HEK293 (cell line): Measurements from ENCODE around the gene PIM2.

Experiments used
- GLI4 ChIP-seq: fragments of 450-650 bp; formaldehyde crosslinking; IDR thresholded peaks from 2 replicates; pipeline ENCODE4 v1.5.1; 2016; ENCODE audit warnings: missing biosample characterization, missing genetic modification characterization
- ZFP41 ChIP-seq: fragments of 450-650 bp; formaldehyde crosslinking; IDR thresholded peaks from 2 replicates; pipeline ENCODE4 v1.5.1; 2016; ENCODE audit warnings: missing biosample characterization, missing genetic modification characterization, borderline replicate concordance
- ZNF132 ChIP-seq: fragments of 450-650 bp; formaldehyde crosslinking; IDR thresholded peaks from 2 replicates; pipeline ENCODE4 v1.5.1; 2017; ENCODE audit warnings: missing biosample characterization, missing genetic modification characterization, borderline replicate concordance
- ZNF16 ChIP-seq: fragments of 450-650 bp; formaldehyde crosslinking; IDR thresholded peaks from 2 replicates; pipeline ENCODE4 v1.5.1; 2016; ENCODE audit warnings: low read depth, missing biosample characterization, missing genetic modification characterization
- ZNF19 ChIP-seq: fragments of 450-650 bp; formaldehyde crosslinking; IDR thresholded peaks from 2 replicates; pipeline ENCODE4; 2016; ENCODE audit warnings: missing biosample characterization, missing genetic modification characterization, low read depth
- ZNF23 ChIP-seq: fragments of 450-650 bp; formaldehyde crosslinking; IDR thresholded peaks from 2 replicates; pipeline ENCODE4 v1.5.1; 2016; ENCODE audit warnings: missing biosample characterization, missing genetic modification characterization, borderline replicate concordance
- ZNF292 ChIP-seq: fragments of 450-650 bp; formaldehyde crosslinking; IDR thresholded peaks from 2 replicates; pipeline ENCODE4 v1.5.1; 2016; ENCODE audit warnings: low read depth, missing biosample characterization, missing genetic modification characterization, borderline replicate concordance
- ZNF514 ChIP-seq: fragments of 450-650 bp; formaldehyde crosslinking; IDR thresholded peaks from 2 replicates; pipeline ENCODE4 v1.5.1; 2016; ENCODE audit warnings: missing biosample characterization, missing genetic modification characterization
- ZNF529 ChIP-seq: fragments of 450-650 bp; formaldehyde crosslinking; IDR thresholded peaks from 2 replicates; pipeline ENCODE4 v1.5.1; 2017; ENCODE audit warnings: missing genetic modification characterization, missing biosample characterization; ENCODE audit not compliant: insufficient replicate concordance
- ZNF555 ChIP-seq: fragments of 450-650 bp; formaldehyde crosslinking; conservative IDR thresholded peaks from 2 replicates; pipeline ENCODE4 v1.5.1; 2017; ENCODE audit warnings: missing biosample characterization, mild to moderate bottlenecking, missing genetic modification characterization, inconsistent platforms
- ZNF623 ChIP-seq: fragments of 450-650 bp; formaldehyde crosslinking; IDR thresholded peaks from 2 replicates; pipeline ENCODE4 v1.5.1; 2016; ENCODE audit warnings: missing biosample characterization, missing genetic modification characterization
- ZNF664 ChIP-seq: fragments of 450-650 bp; formaldehyde crosslinking; IDR thresholded peaks from 2 replicates; pipeline ENCODE4 v1.5.1; 2016; ENCODE audit warnings: missing biosample characterization, missing genetic modification characterization
- TF ChIP-seq, protein P1 (sequence below): fragments of 450-650 bp; formaldehyde crosslinking; IDR thresholded peaks from 2 replicates; pipeline ENCODE4 v1.5.1; 2017; ENCODE audit warnings: missing biosample characterization, missing genetic modification characterization
- TF ChIP-seq, protein P2 (sequence below): fragments of 450-650 bp; formaldehyde crosslinking; IDR thresholded peaks from 2 replicates; pipeline ENCODE4 v1.5.1; 2016; ENCODE audit warnings: missing biosample characterization, missing genetic modification characterization, borderline replicate concordance
- TF ChIP-seq, protein P3 (sequence below): fragments of 450-650 bp; formaldehyde crosslinking; IDR thresholded peaks from 2 replicates; pipeline ENCODE4 v1.5.1; 2016; ENCODE audit warnings: missing biosample characterization, missing genetic modification characterization
- TF ChIP-seq, protein P4 (sequence below): fragments of 450-650 bp; formaldehyde crosslinking; IDR thresholded peaks from 2 replicates; pipeline ENCODE4 v1.5.1; 2017; ENCODE audit warnings: missing biosample characterization, missing genetic modification characterization
- TF ChIP-seq, protein P5 (sequence below): fragments of 450-650 bp; formaldehyde crosslinking; IDR thresholded peaks from 2 replicates; pipeline ENCODE4 v1.5.1; 2016; ENCODE audit warnings: missing biosample characterization, missing genetic modification characterization, low read depth

The PIM2 gene

DNA sequence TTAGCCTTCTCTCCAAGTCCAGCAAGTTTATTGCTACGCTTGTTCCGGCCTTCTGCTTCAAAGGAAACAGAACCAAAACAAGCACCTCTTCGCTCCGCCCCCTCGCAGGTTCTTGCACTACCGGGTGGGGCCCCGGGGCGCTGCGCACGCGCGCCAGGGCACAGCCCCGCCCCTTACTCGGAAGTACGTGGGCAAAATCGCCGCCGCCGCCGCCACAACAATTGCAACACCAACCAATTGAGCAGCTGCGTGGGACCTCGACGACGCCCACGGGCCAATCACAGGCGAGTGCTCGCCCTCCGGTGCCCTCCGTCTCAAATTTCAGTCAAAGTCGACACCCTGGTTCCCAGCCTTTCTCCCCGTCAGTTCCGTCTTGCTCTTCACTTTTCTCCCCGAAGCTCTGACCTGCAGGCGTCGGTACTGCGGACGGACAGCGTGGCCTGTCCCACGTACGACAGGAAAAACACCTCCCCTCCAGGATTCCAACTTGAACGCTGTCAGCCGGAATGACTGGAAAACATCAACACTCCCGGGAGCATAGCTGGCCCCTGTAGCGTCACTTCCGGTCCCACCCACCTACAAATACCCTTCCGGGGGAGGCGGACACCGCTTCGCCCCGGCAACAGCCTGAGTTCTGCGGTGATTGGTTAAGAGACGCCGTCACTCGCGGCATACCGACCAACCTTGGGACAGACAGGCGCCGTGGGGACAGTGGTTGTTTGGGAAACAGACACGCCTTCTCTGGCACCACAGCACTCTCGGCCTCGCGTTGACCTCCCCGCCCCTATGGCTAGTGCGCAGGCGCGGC, 39.2 kb upstream of the PIM2 start (continued):
- TF ChIP-seq ZNF529 (tag by site-specific recombination) (no peak), ZNF132 (tag by site-specific recombination) (no peak), ZNF664 (tag by site-specific recombination) (no peak), ZNF23 (tag by site-specific recombination) (no peak), ZNF555 (tag by site-specific recombination) (no peak), ZNF514 (tag by site-specific recombination) (no peak), ZNF623 (tag by site-specific recombination) (no peak), ZFP41 (no peak), ZNF292 (no peak), ZNF19 (tag by site-specific recombination) (no peak), ZNF16 (no peak), GLI4 (tag by site-specific recombination) (no peak)
- TF ChIP-seq, protein P1, sequence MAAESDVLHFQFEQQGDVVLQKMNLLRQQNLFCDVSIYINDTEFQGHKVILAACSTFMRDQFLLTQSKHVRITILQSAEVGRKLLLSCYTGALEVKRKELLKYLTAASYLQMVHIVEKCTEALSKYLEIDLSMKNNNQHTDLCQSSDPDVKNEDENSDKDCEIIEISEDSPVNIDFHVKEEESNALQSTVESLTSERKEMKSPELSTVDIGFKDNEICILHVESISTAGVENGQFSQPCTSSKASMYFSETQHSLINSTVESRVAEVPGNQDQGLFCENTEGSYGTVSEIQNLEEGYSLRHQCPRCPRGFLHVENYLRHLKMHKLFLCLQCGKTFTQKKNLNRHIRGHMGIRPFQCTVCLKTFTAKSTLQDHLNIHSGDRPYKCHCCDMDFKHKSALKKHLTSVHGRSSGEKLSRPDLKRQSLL (tag by site-specific recombination), result no peak
- TF ChIP-seq, protein P2, sequence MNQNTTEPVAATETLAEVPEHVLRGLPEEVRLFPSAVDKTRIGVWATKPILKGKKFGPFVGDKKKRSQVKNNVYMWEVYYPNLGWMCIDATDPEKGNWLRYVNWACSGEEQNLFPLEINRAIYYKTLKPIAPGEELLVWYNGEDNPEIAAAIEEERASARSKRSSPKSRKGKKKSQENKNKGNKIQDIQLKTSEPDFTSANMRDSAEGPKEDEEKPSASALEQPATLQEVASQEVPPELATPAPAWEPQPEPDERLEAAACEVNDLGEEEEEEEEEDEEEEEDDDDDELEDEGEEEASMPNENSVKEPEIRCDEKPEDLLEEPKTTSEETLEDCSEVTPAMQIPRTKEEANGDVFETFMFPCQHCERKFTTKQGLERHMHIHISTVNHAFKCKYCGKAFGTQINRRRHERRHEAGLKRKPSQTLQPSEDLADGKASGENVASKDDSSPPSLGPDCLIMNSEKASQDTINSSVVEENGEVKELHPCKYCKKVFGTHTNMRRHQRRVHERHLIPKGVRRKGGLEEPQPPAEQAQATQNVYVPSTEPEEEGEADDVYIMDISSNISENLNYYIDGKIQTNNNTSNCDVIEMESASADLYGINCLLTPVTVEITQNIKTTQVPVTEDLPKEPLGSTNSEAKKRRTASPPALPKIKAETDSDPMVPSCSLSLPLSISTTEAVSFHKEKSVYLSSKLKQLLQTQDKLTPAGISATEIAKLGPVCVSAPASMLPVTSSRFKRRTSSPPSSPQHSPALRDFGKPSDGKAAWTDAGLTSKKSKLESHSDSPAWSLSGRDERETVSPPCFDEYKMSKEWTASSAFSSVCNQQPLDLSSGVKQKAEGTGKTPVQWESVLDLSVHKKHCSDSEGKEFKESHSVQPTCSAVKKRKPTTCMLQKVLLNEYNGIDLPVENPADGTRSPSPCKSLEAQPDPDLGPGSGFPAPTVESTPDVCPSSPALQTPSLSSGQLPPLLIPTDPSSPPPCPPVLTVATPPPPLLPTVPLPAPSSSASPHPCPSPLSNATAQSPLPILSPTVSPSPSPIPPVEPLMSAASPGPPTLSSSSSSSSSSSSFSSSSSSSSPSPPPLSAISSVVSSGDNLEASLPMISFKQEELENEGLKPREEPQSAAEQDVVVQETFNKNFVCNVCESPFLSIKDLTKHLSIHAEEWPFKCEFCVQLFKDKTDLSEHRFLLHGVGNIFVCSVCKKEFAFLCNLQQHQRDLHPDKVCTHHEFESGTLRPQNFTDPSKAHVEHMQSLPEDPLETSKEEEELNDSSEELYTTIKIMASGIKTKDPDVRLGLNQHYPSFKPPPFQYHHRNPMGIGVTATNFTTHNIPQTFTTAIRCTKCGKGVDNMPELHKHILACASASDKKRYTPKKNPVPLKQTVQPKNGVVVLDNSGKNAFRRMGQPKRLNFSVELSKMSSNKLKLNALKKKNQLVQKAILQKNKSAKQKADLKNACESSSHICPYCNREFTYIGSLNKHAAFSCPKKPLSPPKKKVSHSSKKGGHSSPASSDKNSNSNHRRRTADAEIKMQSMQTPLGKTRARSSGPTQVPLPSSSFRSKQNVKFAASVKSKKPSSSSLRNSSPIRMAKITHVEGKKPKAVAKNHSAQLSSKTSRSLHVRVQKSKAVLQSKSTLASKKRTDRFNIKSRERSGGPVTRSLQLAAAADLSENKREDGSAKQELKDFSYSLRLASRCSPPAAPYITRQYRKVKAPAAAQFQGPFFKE (tag by site-specific recombination), result no peak
- TF ChIP-seq, protein P3, sequence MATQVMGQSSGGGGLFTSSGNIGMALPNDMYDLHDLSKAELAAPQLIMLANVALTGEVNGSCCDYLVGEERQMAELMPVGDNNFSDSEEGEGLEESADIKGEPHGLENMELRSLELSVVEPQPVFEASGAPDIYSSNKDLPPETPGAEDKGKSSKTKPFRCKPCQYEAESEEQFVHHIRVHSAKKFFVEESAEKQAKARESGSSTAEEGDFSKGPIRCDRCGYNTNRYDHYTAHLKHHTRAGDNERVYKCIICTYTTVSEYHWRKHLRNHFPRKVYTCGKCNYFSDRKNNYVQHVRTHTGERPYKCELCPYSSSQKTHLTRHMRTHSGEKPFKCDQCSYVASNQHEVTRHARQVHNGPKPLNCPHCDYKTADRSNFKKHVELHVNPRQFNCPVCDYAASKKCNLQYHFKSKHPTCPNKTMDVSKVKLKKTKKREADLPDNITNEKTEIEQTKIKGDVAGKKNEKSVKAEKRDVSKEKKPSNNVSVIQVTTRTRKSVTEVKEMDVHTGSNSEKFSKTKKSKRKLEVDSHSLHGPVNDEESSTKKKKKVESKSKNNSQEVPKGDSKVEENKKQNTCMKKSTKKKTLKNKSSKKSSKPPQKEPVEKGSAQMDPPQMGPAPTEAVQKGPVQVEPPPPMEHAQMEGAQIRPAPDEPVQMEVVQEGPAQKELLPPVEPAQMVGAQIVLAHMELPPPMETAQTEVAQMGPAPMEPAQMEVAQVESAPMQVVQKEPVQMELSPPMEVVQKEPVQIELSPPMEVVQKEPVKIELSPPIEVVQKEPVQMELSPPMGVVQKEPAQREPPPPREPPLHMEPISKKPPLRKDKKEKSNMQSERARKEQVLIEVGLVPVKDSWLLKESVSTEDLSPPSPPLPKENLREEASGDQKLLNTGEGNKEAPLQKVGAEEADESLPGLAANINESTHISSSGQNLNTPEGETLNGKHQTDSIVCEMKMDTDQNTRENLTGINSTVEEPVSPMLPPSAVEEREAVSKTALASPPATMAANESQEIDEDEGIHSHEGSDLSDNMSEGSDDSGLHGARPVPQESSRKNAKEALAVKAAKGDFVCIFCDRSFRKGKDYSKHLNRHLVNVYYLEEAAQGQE (tag by site-specific recombination), result no peak
- TF ChIP-seq, protein P4, sequence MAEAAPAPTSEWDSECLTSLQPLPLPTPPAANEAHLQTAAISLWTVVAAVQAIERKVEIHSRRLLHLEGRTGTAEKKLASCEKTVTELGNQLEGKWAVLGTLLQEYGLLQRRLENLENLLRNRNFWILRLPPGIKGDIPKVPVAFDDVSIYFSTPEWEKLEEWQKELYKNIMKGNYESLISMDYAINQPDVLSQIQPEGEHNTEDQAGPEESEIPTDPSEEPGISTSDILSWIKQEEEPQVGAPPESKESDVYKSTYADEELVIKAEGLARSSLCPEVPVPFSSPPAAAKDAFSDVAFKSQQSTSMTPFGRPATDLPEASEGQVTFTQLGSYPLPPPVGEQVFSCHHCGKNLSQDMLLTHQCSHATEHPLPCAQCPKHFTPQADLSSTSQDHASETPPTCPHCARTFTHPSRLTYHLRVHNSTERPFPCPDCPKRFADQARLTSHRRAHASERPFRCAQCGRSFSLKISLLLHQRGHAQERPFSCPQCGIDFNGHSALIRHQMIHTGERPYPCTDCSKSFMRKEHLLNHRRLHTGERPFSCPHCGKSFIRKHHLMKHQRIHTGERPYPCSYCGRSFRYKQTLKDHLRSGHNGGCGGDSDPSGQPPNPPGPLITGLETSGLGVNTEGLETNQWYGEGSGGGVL (tag by site-specific recombination), result no peak
- TF ChIP-seq, protein P5, sequence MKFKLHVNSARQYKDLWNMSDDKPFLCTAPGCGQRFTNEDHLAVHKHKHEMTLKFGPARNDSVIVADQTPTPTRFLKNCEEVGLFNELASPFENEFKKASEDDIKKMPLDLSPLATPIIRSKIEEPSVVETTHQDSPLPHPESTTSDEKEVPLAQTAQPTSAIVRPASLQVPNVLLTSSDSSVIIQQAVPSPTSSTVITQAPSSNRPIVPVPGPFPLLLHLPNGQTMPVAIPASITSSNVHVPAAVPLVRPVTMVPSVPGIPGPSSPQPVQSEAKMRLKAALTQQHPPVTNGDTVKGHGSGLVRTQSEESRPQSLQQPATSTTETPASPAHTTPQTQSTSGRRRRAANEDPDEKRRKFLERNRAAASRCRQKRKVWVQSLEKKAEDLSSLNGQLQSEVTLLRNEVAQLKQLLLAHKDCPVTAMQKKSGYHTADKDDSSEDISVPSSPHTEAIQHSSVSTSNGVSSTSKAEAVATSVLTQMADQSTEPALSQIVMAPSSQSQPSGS (tag by site-specific recombination), result no peak
